ENCODE measurements around the gene ARSG.

ARSG gene

GRCh38 chr17:68437979-68438822, 146.9 kb downstream of the ARSG start:
- peaks cover 7% of the 10 kb centered on the region for H3F3A ChIP-seq (ENCODE audit: control insufficient read depth, insufficient read depth)
- no peaks in the 10 kb centered on the region for H3K79me2 ChIP-seq (ENCODE audit: control insufficient read depth, low read length)
- H3K4me3 ChIP-seq (ENCODE audit: low read length), result peak overlapping the region; percentile 12
- H3K36me3 ChIP-seq (ENCODE audit: control insufficient read depth, low read length), result no peaks in the 10 kb centered on the region
- H4K20me1 ChIP-seq (ENCODE audit: control insufficient read depth, insufficient read depth, low read depth, low read length), result no peaks in the 10 kb centered on the region
- no peaks in the 10 kb centered on the region for H3K27me3 ChIP-seq (ENCODE audit: control insufficient read depth, low read length)
- H3K4me2 ChIP-seq (ENCODE audit: low read length), result peak overlapping the region; percentile 68
- H3K9me3 ChIP-seq (ENCODE audit: control insufficient read depth, insufficient read depth, low read length), result no peaks in the 10 kb centered on the region
- no peak for TF ChIP-seq EZH2phosphoT487 (IDR thresholded peaks at IDR 0.05; ENCODE audit: borderline replicate concordance, low read length)
- TF ChIP-seq, protein P1, sequence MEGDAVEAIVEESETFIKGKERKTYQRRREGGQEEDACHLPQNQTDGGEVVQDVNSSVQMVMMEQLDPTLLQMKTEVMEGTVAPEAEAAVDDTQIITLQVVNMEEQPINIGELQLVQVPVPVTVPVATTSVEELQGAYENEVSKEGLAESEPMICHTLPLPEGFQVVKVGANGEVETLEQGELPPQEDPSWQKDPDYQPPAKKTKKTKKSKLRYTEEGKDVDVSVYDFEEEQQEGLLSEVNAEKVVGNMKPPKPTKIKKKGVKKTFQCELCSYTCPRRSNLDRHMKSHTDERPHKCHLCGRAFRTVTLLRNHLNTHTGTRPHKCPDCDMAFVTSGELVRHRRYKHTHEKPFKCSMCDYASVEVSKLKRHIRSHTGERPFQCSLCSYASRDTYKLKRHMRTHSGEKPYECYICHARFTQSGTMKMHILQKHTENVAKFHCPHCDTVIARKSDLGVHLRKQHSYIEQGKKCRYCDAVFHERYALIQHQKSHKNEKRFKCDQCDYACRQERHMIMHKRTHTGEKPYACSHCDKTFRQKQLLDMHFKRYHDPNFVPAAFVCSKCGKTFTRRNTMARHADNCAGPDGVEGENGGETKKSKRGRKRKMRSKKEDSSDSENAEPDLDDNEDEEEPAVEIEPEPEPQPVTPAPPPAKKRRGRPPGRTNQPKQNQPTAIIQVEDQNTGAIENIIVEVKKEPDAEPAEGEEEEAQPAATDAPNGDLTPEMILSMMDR (IDR thresholded peaks at IDR 0.05; ENCODE audit: low read depth, low read length, poor library complexity, severe bottlenecking), result no peak
- H3K27ac ChIP-seq (ENCODE audit: low read depth, low read length), result peak overlapping the region; percentile 42
- H3K4me1 ChIP-seq (ENCODE audit: control insufficient read depth, low read length), result peaks cover 62% of the 10 kb centered on the region
- no peaks in the 10 kb centered on the region for H3K9me2 ChIP-seq (replicated peaks; ENCODE audit: control insufficient read depth, low read length)

DNA sequence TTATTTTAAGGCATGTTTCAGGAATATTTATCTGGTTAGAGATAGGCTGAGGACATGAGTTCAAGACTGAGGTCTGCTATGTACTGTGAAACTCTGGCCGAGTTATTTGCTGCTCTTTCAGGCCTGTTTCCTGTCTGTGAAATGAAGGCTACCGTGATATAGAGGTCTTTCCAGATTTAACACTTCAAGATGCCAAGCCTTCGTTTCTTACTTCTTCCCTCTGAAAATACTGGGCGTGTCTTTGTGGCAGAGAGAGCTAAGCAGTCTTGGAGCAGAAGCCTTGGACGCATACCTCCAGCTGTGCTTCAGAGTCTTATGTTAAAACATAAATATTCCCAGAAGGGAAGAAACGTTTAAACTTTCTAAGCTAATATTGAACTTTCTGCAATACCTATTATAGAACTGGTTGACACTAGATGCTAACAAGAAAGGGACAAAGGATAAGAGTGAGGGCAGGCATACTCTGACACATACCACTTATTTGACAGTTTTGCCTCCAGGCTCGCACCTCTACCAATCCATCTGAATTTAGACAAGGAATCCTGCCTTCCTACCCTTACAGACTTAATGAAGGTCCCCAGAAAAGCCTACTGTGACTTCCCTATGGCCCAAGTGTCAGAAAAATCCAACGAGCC, 148.5 kb downstream of the ARSG start:
- peaks cover 62% of the 10 kb centered on the region for H3K4me1 ChIP-seq (ENCODE audit: control insufficient read depth, low read length)
- H3K27ac ChIP-seq (ENCODE audit: low read depth, low read length), result no peak overlapping the region
- H3K4me2 ChIP-seq (ENCODE audit: low read length), result peak overlapping the region; percentile 34

DNA sequence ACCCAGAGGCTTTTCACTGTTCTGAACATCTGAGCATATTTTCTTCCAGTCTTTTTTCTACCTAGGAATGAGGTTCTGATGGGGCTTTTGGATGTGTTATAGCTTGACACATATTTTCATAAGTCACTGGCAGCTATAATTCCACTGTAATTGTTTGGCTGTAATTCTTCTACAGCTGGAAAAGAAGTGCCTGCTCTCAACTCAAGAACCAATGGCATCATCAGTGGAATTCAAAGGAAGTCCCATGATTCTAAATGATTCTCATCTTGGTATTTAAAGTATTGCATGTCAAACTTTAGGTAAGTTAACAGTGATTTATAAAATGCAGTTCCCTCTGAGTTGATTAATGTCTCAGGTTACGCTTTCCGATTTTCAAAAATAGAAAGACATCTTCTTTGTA, 149.2 kb downstream of the ARSG start:
- peaks cover 7% of the 10 kb centered on the region for H3F3A ChIP-seq (ENCODE audit: control insufficient read depth, insufficient read depth)
- H4K20me1 ChIP-seq (ENCODE audit: control insufficient read depth, insufficient read depth, low read depth, low read length), result no peaks in the 10 kb centered on the region
- H3K9me2 ChIP-seq (replicated peaks; ENCODE audit: control insufficient read depth, low read length), result no peaks in the 10 kb centered on the region
- H3K4me2 ChIP-seq (ENCODE audit: low read length), result peak overlapping the region; percentile 59
- H3K27me3 ChIP-seq (ENCODE audit: control insufficient read depth, low read length), result no peaks in the 10 kb centered on the region
- no peaks in the 10 kb centered on the region for H3K36me3 ChIP-seq (ENCODE audit: control insufficient read depth, low read length)
- H3K9me3 ChIP-seq (ENCODE audit: control insufficient read depth, insufficient read depth, low read length), result no peaks in the 10 kb centered on the region
- no peak for TF ChIP-seq EZH2phosphoT487 (IDR thresholded peaks at IDR 0.05; ENCODE audit: borderline replicate concordance, low read length)
- TF ChIP-seq, protein P1 (IDR thresholded peaks at IDR 0.05; ENCODE audit: low read depth, low read length, poor library complexity, severe bottlenecking), result no peak
- peak overlapping the region; percentile 33 for H3K27ac ChIP-seq (ENCODE audit: low read depth, low read length)
- H3K4me1 ChIP-seq (ENCODE audit: control insufficient read depth, low read length), result peaks cover 62% of the 10 kb centered on the region
- H3K4me3 ChIP-seq (ENCODE audit: low read length), result peak overlapping the region; percentile 34
- H3K79me2 ChIP-seq (ENCODE audit: control insufficient read depth, low read length), result no peaks in the 10 kb centered on the region

More for the DNA sequence above, 148.5 kb downstream of the ARSG start:
- TF ChIP-seq, protein P1 (IDR thresholded peaks at IDR 0.05; ENCODE audit: low read depth, low read length, poor library complexity, severe bottlenecking), result no peak
- no peak for TF ChIP-seq EZH2phosphoT487 (IDR thresholded peaks at IDR 0.05; ENCODE audit: borderline replicate concordance, low read length)
- Histone ChIP-seq H3K27me3 (ENCODE audit: control insufficient read depth, low read length) (no peaks in the 10 kb centered on the region), H3F3A (ENCODE audit: control insufficient read depth, insufficient read depth) (peaks cover 7% of the 10 kb centered on the region), H3K9me2 (replicated peaks; ENCODE audit: control insufficient read depth, low read length) (no peaks in the 10 kb centered on the region), H3K4me3 (ENCODE audit: low read length) (no peak overlapping the region), H4K20me1 (ENCODE audit: control insufficient read depth, insufficient read depth, low read depth, low read length) (no peaks in the 10 kb centered on the region), H3K79me2 (ENCODE audit: control insufficient read depth, low read length) (no peaks in the 10 kb centered on the region), H3K9me3 (ENCODE audit: control insufficient read depth, insufficient read depth, low read length) (no peaks in the 10 kb centered on the region), H3K36me3 (ENCODE audit: control insufficient read depth, low read length) (no peaks in the 10 kb centered on the region)
